Activated CD4-positive, alpha-beta T cell treated with anti-CD3 and anti-CD28 coated beads for 4 hours (primary cell): Measurements from ENCODE around the gene ANKMY1.

Experiments
- DNase-seq, 2 donors: peaks; one replicate each; pipeline ENCODE4 v3.0.0-alpha.2; 2020

Gene ANKMY1

DNA sequence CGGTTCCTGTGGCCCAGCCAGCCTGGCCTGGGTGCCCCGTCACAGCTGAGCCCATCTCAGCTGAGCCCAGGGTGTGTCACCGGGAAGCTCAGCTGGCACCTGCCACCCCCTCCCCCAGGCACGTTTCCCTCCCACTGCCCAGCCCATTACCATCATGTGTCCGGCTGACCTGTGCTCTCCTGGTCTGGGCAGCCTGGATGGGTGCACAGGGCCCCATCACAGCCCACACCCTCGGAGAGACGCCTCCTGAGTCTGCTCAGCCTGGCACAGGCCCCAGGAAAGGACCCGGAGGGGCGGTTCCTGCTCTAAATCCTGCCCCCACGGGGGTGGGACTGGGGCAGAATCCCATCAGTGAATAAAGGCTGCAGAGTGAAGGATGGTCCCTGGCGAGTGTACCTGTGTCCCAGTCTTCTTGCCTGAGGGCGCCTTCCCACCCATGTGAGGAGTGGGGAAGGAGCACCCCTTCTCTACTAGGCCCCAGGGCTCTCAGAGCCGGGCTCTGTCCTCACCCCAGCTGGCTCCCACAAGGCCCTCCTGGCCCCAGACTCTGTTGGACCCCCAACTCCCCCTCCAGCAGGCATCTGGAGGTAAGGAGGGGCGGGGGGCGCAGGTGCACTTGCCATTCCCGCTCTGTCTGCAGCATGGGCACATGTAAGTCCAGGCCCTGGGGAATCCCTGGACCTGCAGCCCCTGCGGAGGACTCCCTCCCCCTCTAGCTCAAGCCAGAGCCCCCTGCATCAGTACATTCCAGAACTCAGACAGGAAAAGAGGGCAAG, 101.2 kb downstream of the ANKMY1 start:
- no peak for DNase-seq

DNA sequence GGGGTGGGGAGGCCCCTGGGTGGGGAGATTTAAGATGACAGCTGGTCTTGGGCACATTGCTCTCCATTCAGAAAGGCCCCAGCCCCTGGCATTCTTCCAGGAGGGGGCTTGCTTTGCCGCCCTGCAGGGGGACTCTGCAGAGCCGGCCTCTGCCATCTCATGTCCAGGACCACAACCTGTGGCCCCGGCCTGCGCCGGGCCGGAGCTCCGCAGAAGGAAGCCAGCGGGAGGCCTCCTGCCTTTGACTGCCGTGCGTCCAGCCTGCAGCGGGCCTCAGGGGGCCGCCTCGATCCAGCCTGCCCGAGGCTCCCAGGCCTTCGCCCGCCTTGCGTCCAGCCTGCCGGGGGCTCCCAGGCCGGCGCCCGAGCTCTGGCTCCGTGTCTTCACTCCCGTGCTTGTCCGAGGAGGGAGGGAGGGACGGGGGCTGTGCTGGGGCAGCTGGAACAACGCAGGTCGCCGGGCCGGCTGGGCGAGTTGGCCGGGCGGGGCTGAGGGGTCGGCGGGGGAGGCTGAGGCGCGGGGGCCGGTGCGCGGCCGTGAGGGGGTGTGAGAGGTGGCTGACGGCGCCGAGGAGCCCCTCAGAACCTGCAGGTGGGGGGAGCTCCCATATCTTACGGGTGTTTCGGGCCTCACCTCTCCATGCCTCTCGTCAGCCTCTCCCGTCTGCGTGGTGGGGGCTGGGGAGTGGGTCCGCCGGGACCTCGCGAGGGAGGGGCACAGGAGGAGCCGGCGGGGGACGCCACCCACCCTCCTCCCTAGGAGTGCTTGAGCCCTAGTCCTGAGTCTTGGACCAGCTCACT, 101.9 kb downstream of the ANKMY1 start:
- no peak for DNase-seq

DNA sequence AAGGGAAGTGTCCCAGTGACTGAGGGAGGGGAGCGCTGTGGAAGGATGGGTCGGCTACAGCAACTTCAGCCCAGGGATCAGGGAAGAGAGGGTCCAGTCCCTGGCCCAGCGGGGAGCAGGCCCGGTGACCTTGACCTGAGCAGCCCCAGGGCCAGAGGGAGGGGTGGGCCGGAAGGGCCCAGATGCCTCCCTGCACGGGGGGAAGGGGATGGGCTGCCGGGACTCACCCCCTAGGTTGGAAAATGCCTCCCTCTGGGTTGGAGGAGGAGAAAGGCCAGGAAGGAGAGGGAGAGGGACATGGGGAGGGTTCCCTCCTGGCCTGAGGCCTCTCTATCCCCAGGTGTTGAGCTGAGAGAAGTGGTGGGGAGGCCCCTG, 102.5 kb downstream of the ANKMY1 start:
- DNase-seq, result no peak

DNA sequence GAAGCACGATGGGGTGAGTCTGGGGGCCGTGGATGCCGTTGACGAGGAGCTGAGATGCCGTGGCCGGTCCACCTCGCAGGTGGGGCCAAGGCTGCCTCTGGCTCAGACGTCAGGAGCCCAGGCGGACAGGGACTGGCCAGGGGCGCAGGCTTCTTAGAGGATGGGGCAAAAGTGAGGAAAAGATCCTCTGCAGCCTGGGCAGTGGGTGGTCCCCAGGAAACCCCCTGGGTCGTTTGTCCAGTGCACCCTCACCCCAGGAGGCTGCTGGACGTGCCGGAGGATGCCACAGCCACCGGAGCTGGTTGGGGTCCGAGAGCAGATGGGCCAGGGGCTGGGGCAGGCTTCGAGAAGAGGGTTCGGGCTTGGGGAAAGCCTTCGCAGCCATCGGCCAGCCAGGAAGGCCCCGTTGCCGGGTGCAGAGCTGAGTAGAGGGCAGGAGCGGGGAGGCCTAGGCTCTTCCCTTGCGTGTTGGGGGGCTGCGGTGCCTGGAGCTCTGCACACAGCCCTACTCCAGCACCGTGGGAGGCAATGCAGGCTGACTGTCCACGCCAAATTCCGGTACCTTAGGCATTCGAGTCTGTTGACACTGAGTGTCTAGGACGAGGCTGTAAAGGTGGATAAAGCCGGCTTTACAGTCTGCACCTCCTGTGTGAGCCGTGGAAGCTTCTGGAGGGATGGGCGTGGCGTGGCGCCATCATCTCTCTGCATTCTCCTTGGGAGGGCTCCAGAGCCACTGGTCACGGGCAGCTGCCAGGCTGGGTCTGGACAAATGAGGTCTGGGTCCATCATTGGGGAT, 103.5 kb downstream of the ANKMY1 start:
- DNase-seq, result no peak

DNA sequence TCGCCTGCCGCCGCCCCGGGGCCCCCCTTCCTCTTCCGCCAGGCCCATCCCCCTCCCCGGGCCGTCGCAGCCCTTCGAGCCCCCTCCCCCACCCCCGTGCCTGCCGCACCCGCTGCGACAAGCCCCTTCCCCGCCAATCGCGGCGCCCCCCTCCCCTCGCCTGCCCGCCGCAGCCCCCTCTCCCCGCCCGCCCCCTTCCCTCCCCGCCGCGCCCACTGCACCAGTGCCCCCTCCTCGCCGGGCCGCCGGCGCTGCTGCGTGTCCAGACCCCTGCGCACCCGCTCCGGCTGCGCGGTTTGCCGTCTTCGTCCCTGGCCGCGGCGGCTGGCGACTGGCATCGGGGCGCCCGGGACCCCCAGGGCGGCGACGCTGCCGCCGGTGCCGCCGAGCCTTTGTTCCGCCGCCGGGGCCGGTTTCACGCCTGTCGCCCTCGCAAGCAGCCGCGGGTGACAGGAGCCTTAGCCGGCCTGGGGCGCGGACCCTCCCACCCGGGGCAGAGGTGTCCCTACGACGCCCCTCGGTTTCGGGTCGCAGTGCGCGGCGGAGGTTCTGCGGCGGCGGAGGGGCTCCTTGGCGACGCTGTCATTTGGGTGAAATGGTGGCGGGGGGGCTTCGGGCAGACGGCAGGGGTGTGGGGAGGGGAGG, 104.2 kb downstream of the ANKMY1 start:
- no peak for DNase-seq

DNA sequence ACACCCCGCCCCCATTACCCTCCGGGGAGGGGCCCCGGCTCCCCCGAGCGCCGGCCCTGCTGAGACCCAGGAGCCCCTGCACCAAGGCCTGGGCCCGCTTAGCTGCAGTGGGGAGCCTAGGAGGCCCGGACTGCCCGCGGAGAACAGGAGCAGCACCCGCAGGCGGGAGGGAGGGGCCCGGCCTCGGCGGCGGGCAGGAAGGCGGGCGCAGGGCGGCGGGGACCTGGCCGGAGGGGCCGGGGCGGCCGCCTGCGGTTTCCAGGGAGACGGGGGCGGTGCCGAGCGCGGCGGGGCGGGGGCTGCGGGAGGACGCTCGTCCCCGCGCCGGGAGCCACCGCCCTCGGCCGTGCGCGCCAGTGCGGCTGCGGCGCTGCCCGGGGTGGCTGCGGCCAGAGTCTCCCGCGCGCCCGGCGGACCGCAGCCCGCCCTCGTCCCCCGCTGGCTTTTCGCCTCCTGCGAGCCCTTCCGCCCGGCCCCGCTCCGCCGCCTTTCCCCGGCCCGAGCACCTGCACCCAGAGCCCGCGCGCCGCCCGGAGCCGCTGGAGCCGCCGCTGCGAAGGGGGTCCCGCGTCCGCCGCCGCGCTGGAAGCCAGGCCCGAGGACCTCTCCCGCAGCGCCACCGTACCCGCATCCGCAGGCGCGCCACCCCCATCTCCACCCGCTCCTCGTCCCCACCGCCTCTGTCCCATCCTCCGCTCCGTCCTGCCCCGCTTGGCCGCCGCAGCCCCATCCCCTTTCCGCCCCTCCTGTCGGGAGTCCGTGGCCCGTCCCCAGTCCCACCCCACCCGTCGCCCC, 105.1 kb downstream of the ANKMY1 start:
- no peak for DNase-seq

DNA sequence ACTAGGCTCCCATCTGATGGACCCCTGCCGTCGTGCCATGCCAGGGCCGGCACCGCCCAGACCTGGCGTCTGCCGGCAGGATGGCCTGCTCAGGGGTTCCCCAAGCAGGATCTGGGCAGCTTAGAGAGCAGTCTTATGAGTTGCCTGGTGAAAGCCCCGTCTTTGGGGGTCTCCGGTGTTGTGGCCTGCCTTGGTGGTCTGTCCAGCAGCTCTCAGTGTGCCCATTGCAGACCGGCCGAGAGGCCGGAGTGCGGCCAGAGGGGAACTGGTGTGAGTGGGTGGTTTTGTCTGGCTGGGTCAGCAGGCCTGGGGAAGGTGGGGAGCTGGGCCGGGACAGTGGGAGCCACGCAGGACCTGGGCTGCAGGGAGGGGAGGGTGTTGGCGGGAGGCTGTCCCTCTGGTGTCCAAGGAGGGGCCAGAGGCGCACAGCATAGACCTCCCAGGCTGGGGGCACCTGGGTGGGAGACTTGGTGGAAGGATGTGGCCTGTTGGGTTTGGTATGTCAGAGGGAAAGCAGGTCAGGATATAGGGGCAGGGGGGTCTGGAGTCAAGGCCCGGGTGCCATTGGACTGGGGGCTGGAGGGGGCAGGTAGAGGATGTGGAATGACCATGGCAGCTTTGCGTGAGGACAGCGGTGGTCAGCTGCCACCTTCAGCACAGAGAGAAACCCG, 105.9 kb downstream of the ANKMY1 start:
- no peak for DNase-seq

DNA sequence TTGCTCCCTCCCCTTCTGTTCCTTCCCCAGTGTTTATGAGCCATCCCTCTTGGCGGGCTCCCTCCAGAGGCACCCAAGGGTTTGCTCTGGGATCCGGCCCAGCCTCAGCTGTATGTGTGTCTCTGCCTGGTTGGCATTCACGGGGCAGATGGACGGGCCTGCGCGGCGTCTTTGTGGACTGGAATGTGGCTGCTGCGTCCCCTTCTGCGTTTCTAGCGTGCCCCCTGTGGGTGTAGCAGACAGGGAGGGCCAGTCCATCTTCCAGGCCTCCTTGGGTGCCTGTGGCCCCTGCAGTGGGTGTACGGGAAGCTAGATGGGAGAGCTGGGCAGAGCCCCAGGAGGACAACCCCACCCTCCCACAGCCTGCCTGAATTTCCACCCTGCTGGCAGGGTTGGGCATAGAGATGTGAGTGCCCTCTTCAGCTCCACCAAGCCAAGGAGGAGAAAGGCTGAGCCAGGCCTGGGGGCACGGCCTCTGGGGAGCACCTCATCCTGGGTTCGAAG, 106.6 kb downstream of the ANKMY1 start:
- DNase-seq, result no peak

DNA sequence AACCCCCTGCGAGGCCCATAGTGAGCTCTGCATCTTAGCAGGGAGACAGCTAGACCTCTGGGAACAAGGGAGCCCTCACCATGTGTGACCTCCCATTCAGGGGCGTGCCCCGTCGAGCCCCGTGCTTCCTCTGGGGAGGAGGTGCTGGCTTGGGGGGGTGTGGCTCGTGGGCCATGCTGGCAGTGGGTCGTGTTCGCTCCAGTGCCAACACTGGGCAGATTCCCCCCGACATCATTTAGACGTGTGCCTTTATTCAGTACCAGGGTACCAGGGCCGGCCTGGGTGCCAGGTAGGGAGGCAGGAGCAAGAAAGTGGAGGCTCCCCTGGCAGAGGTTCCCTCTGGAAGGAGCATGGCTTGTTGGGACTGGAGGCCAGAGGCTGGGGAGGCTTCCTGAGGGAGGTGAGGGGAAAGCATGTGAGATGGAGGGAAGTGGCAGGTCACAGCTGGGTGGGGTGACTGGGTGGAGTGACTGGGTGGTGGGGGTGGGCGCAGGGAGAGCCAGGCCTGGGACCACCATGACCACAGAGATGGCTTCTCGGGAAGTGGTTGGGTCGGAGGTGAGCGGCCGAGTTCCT, 107.2 kb downstream of the ANKMY1 start:
- DNase-seq, result no peak

DNA sequence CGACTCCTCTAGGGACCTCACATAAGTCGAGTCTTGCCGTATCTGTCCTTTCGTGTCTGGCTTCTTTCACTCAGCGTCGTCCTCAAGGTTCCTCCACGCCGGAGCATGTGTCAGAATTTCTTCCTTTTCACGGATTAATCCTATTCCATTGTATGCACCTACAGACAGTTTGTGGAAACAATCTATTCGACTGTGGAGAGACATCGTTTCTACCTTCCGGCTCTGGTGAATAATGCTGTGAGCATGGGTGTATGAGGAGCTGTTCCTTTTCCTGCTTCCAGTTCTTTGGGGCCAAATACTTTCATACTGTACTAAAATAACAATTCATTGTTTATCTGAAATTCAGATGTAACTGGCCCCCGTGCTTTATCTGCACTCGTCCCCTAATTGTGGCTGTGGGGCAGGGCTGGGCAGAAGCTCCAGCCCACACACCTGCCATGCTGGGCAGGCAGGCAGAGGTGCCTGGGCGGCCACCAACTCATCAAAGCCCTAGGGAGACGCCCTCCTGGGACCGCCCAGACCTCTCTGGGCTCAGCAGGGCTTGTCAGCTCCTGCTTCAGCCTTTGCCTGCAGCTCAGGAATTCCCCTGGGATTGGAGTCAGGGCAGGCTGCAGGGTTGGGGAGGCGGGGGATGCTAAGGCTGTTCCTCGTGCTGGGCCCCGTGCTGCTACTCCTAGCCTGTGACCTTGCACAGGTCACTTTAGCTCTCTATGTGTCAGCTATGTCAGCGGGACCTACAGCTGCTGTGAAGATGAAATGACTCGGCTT, 107.8 kb downstream of the ANKMY1 start:
- DNase-seq, result no peak

DNA sequence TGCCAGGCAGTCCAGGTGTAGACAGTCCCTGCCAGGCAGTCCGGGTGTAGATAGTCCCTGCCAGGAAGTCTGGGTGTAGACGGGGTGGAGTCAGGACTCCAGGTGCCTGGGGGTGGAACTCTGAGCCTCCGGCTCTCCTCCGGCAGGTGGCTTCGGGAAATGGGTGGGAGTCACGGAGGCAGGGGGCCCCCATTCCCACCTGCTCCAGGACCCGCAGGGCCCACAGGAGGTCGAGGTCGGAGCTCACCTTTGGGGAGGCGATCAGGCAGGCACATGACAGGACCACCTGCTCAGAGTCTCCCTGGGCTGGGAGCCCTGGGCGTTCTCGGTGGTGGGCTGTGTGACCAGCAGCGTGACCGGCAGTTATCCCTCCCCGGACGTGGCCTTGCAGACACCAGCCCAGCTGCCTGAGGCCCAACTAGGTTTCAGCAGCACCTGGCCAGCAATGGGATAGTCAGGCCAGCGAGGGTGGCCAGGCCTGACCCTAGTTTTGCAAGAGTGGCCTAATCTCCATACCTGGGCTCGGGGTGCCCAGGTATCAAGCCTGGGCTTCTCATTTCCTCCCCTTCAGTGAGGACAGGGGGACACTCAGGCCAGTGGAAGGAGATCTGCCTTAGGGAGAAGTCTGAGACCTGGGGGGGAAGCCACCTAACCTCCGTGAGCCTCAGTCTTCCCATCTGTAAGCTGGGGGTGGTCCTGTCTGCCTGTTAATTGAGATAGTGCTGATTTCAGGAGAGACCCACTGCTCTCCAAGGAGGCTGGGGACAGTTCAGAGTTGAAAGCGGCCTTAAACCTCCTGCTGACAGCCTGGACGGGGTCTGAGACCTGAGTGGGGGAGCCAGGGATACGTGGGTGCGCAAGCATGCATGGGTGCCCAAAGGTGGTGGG, 109.2 kb downstream of the ANKMY1 start:
- DNase-seq, result no peak

DNA sequence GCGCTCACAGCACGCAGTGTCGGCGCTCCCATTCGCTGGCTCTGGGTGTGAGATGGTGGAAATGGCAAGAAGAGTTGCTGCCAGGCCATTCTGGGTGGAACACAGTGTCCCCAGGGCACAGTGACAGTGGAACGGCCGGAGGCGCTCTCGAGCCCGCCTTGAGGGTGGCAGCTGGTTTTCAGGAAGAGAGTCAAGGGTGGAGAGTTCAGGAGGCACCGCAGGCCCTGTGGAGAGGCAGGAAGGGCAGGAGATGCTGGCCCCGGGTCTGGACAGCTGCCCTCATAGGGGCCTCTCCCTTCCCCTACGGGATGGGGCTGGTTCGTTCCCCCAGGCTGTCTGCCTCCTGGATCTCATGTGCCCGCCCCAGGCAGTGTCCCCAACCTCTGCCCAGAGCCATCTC, 109.9 kb downstream of the ANKMY1 start:
- DNase-seq, result no peak

DNA sequence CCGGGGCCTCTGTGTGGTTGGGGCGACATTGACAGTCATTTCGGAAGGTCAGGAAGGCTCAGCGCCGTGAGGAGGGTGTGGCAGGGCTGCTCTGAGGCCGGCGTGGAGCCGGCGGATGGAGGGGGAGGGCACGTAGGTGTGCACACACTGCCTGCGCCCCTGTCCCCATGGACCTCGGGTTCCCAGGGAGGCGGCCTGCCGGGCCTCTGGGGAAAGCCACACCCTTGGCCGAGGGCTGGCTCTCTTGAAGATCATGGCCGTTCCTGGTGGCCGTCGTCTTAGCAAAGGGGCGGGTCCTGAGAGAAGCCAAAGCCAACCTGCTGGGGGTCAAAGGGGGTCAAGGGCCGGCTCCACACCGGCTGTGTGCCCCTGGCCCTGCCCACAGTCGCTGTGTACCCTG, 110.5 kb downstream of the ANKMY1 start:
- DNase-seq, result no peak

DNA sequence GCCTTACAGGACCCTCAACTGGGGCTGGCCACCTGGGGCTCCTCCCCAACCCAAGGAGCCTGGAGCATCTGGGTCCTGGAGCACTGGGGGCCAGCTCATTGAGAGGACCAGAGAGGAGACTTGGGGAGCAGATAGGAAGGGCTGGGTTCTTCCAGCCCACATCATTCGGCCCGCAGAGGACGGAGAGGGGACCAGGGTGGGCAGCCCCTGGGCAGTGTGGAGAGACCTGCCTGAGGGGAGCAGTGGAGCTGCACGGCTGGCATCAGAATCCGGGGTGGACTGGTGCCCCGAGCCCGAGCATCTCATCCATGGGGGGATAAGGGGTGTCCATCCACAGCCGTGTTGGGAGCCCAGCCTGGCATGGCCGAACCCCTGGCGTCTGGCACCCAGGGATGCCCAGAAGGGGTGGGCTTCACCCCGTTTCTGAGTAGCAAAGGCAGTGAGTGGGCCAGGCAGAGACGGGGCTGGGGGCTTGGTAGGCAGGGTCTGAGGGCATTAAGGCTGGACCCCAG, 111.1 kb downstream of the ANKMY1 start:
- no peak for DNase-seq

DNA sequence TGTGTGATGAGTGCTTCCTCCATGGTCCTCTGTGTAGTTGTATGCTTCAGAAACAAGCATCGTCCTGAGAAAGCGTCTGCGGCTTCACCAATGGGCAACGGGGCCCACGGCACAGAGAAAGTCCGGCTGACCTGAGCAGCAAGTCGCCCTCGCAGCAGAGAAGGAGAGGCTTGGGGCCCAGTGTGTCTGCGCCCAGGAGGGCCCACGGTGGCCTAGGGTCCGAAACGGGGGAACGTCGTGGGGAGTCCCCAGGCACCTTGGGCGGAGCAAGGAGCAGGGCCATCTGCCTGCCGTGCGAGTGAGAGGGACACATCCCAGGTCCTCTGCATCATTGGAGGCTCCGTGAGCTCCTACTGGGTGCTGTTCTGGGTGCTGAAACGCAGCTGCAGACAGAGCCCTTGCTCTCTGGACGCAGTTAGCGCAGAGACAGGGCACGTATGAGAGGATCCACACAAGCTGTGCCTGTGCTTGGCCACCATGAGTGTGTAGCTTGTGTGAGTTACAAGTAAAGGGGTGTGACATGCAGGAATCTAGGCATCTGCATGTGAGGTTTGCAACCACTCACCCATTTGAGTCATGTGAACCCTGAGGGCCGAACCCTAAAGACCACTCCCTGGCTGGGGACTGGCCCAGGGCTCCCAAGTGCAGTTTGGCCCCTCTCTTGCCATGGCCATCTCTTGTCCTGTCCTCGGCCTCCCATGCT, 111.7 kb downstream of the ANKMY1 start:
- no peak for DNase-seq

DNA sequence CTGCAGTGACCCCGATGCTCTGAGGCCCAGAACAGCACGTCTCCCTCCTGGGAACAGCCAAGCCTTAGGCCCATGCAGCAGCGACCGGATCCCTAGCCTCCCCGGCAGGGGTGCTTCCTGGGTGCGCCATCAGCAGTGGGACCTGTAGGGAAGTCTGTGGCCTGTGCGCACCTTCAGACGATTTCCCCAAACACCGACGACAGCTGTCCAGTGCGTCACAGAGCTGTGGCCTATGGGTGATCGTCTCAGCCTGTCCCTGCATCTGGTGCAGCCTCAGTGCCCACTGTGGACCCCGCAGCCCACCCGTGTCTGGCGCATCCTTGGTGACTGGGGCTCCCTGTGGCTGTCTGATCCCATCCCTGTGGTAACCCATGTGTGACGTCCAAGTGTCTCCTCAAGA, 113.3 kb downstream of the ANKMY1 start:
- DNase-seq, result no peak

DNA sequence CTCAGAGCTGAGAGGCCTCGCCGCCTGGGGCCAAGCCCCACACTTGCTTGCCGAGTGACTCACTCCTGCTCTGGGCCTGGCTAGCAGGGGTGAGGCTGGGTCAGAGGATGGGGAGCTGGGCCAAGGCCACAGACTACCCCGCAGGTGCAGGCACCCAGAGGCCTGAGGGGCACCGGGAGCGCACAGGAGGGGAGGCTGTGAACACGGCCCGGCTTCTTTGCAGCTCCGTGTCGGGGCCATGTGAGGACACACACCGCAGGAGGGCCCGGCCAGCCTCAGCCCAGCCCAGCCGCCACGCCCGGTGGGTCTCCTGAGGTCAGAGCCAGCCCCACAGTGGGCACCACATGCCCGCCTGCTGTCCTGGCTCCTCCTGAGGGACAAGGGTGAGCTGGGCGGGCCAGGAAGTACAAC, 113.9 kb downstream of the ANKMY1 start:
- DNase-seq, result no peak
